GM04503 (cell line): ENCODE data around the gene NDUFAF5.
A peak's percentile ranks its signal among the peaks of the same experiment; 100 is the strongest.

Source experiments
- DNase-seq: peaks from one replicate; pipeline ENCODE4 v3.0.0-alpha.2; 2012; ENCODE audit warnings: low read depth

NDUFAF5 gene

DNA sequence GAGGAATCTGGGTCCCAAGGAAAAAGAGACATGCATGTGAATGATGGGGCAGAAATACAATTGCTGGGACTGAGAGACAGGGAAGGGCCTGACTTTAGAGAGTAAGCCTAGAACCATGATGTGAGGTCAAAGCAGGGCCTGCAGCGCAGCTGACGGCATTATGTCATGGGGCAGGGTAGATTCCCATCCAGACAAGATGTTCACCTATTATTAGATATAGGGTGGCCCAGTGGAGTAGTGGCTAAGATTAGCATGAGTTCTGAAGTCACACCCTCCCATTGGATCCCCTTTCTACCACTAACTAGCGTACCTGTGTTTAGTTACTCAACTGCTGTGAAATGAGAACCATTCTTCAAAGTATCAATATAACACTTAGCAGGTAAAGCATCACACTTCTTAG lies 39.6 kb downstream of the NDUFAF5 start:
- no peak for DNase-seq

GRCh38 chr20:13825465-13825864 lies 40.6 kb downstream of the NDUFAF5 start:
- DNase-seq, result no peak

GRCh38 chr20:13831476-13831875 lies 46.6 kb downstream of the NDUFAF5 start:
- no peak for DNase-seq

GRCh38 chr20:13838664-13839063 lies 53.8 kb downstream of the NDUFAF5 start:
- DNase-seq, result no peak

GRCh38 chr20:13839421-13840092 lies 54.7 kb downstream of the NDUFAF5 start:
- peak; percentile 92 for DNase-seq

- no peak for DNase-seq
Measured at GRCh38 chr20:13840093-13840465, 55.3 kb downstream of the NDUFAF5 start.

GRCh38 chr20:13841206-13841605 lies 56.4 kb downstream of the NDUFAF5 start:
- no peak for DNase-seq

DNA sequence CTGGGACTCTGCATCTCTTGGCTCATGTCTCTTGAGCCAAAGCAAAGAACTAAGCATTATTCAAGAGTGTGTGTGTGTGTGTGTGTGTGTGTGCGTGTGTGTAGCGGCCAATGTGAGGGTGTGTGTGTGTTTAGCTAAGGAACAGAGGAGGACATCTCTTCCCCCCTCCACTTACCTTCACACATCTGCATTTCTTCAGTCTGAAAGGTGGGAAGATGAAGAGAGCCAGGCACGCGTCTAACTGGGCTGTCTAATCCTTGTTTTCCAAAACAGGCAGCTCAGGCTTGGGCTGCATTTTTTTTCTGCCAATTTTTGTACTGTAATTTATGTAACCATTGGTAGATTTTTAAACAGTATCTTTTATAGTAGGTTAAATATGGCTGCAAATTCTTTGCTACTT lies 59.5 kb downstream of the NDUFAF5 start:
- DNase-seq, result no peak

- no peak for DNase-seq
Measured at GRCh38 chr20:13851279-13851678, 66.5 kb downstream of the NDUFAF5 start.

- peak; percentile 71 for DNase-seq
Measured at GRCh38 chr20:13852306-13852705, 67.5 kb downstream of the NDUFAF5 start.

- no peak for DNase-seq
Measured at GRCh38 chr20:13855613-13856012, 70.8 kb downstream of the NDUFAF5 start.

- DNase-seq, result no peak
Measured at GRCh38 chr20:13856354-13856753, 71.5 kb downstream of the NDUFAF5 start.

- no peak for DNase-seq
Measured at GRCh38 chr20:13857304-13857703, 72.5 kb downstream of the NDUFAF5 start.

- no peak for DNase-seq
Measured at GRCh38 chr20:13857961-13858360, 73.1 kb downstream of the NDUFAF5 start.

GRCh38 chr20:13858439-13858838 lies 73.6 kb downstream of the NDUFAF5 start:
- DNase-seq, result no peak

- no peak for DNase-seq
Measured at GRCh38 chr20:13858871-13859270, 74.0 kb downstream of the NDUFAF5 start.

GRCh38 chr20:13862245-13862644 lies 77.4 kb downstream of the NDUFAF5 start:
- DNase-seq, result no peak

- no peak for DNase-seq
Measured at GRCh38 chr20:13863244-13863643, 78.4 kb downstream of the NDUFAF5 start.

- DNase-seq, result no peak
Measured at GRCh38 chr20:13865156-13865555, 80.3 kb downstream of the NDUFAF5 start.

DNA sequence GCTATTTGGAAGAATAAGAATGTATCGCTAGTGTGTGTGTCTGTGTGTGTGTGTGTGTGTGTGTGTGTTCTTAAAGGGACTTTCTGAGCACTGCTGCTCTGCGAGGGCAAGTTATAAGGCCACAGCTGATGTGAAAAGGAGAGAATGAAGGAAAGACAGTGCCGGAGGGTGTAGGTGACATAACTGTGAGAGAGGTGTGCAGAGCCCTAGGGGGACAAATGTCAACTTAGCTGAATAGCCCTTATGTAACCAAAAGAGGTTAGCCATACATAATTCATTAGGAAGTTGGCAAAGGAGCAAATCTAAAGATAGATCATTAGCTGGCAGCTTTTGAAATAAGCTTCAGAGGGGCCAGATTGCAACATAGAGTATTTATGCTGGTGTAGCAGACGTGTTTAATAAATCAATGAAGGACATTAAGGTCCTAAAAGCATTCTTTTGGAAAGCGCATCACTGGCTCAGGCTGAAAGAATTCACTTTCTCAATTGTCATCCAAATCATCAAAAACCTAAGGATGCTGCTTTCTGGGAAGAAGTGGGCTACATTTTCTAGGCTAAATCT lies 81.0 kb downstream of the NDUFAF5 start:
- DNase-seq, result peak; percentile 91

- peak; percentile 82 for DNase-seq
Measured at GRCh38 chr20:13868331-13868730, 83.5 kb downstream of the NDUFAF5 start.

GRCh38 chr20:13870170-13870748 lies 85.4 kb downstream of the NDUFAF5 start:
- DNase-seq, result no peak
